NCI-H2107 (cell line): ENCODE results near the gene BRD7.

ENCODE experiments used
- DNase-seq: peaks from one replicate; lab custom pipeline; 2025; lab: John Stamatoyannopoulos, UW

The BRD7 gene

DNA sequence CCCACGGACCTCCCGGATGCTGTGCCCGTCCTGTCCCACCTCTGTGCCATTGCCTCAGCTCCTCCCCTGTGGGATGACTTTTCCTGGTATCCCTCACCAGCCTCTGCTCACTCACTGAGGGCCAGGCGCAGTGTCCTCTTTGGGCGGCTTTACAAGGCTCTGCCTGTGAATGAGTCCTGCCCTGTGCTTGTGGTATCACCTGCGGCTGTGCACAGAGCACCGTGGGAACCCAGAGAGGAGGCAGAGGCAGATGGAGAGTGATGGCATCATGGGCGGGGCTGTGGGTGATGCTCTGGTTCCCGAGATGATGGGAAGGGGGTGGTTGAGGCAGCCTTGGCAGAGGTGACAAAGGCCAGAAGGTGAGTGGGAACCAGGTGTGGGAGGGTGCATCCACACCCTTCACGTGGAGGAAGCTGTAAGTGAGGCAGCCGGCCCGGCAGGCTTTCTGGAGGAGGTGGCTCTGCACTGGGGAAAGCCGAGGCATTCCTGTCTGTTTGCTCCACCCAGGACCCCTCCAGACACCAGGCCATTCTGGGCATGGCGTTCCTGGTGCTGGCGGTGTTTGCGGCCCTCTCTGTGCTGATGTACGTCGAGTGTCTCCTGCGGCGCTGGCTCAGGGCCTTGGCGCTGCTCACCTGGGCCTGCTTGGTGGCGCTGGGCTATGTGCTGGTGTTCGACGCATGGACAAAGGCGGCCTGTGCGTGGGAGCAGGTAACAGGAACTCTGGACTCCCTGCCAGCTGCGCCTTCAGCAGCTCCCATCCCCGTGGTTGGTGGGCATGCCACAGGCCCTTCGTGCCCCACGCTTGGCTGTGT is 78.6 kb downstream of the BRD7 start:
- no peak for DNase-seq

DNA sequence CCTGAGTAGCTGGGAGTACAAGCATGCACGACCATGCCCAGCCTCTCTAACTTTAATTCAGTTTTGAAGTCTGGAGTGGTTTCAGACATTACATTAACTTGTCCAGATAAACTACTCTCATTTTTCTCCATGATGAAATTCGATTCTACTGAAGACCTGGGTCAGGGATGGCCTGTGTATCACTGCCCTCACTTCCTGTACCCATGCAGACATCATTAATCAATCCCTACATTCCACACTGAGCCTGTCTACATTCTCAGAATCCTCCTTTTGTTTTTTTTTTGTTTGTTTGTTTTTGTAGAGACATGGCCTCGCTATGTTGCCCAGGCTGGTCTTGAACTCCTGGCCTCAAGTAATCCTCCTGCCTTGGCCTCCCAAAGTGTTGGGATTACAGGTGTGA is 79.9 kb downstream of the BRD7 start:
- no peak for DNase-seq

DNA sequence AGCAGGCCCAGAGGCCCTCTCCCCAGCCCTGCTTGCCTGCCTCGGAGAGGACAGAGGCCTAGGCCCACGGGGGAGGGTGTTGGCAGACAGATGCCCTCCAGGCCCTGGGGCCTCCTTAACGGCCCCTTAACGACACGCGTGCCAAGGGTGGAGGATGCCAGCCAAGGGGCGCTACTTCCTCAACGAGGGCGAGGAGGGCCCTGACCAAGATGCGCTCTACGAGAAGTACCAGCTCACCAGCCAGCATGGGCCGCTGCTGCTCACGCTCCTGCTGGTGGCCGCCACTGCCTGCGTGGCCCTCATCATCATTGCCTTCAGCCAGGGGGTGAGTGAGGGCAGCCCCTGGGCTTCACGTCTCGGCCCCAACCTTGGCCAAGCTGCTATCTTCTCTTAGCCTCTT is 80.8 kb downstream of the BRD7 start:
- DNase-seq, result no peak

DNA sequence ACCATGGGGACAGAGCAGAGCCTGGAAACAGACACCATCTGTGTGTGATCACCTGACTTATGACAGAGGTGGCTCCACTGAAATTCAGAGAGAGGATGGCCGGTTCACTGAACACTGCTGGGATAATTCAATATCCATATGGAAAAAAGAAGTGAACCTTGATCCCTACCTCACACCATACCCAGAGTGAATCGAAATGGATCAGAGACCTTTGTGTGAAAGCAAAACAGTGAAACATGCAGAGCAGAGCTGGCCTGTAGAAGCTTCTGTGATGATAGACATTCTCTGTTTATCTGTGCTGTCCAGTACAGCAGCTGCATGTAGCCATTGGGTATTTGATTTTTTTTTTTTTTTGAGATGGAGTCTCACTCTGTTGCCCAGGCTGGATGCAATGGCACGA is 82.1 kb downstream of the BRD7 start:
- DNase-seq, result no peak

DNA sequence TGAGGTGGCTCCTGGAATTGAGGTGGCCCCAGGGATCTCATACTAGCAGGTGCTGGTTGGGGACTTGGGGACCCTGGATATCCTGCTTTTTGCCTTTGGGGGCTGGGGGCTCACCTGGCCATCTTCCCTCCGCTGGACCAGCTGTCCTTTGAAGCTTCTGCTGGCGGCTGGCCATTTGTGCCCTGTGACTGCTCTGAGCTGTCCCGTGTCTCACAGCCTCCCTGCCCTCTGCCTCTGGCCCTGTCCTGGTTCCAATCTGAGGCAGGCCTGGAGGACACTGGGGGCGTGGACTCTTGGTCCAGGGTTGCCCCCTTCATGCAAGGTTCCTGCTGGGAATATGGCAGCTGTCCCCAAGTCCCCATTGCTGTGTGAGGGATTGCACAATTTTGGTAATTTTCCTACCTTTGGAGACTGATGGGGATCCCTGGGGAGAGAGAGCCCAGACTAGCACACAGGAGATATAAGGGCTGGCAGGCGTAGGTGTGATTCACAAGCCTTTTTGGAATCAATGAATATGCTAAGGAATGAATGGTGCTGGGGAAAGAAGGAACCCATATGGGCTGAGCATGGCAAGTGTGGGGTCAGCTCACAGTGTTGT is 83.3 kb downstream of the BRD7 start:
- no peak for DNase-seq

DNA sequence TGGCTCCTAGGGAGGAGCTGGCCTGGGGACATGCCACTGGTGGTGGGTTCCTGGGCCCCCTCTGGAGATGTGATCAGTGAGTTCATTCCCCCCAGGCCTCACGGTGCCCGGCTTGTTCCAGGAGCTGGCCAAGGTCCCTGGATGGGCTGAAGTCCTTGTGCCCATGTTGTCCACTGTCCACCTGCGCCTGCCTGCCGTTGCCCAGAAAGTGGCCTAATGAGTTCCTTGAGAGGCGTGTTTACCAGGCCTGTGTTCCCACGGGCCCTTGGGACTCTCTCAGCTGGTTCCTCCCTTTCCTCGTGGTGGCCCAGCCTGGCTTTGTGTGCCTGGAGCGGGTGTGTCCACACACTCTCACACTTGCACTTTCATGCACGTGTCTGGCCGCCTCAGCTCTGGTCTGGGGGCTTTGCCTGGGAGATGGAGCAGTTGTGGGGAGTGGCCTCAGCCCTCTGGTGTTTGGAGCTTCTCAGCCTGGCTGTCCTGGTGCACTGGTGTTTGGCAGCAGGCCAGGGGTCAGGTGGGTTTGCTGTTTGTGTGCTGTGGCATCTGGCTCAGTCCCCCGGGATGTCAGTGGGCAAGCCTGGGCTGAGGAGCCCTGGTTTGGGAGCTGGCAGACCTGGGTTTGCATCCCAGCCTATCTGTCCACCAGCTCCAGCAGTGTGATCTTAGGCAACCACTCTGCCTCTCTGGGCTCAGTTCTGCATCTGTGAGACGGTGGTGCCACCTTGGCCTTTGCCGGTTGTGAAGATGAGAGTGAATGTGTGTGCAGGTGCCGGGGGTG is 84.5 kb downstream of the BRD7 start:
- no peak for DNase-seq

DNA sequence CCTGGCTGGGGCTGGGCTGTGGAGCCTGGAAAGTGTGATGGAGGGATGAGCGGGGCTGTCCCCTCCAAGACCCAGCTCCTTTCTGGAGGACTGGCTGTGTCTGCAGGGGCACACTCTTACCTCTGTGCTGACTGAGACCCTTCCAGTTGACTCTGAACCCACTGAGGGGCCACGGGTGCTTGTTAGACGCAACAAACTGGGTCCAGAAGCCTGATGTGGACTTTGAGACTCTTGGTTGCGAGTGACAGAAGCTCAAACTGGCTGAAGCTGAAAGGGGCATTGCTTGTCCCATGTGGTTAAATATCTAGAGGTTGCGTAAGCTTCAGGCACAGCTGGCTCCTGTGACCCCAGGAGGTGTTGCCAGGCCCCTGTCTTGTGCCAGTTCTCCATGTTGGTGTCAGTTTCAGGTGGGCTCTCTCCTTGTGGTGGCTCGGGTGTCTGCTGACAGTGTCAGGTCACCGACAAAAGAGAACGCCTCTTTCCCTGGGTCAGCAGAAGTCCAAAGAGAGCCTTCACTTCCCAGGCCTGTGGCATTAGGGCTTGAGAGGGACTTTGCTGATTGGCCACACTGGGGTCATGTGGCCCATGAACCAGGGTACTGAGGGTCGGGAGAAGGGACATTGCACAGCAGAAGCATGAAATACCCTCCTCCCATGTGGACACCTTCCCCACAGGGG is 85.7 kb downstream of the BRD7 start:
- DNase-seq, result no peak

DNA sequence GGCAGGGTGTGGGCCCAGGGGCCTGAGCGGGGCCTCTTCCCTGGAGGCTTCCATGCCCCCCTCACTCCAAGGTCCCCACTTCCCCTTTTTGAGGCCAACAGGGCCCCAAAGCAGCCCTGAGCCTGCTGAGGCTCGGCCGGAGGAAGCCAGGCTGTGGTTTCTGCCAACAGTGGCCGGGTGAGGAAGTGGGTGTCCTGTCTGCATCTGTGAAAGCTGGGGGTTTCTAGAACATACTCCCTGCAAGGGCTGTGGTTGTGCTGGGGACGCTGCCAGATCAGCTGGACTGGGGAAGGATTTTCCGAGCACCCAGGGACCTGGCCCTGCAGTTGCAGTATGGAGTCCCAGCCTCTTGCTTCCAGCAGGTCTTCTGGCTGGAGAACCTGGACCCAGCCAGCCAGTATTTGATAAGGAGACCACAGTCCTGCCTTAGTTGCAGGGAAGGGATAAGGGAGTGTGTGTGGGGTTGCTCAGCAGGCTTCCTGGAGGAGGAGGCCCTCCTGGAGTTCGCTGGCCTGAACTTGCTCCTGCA is 86.7 kb downstream of the BRD7 start:
- DNase-seq, result no peak

DNA sequence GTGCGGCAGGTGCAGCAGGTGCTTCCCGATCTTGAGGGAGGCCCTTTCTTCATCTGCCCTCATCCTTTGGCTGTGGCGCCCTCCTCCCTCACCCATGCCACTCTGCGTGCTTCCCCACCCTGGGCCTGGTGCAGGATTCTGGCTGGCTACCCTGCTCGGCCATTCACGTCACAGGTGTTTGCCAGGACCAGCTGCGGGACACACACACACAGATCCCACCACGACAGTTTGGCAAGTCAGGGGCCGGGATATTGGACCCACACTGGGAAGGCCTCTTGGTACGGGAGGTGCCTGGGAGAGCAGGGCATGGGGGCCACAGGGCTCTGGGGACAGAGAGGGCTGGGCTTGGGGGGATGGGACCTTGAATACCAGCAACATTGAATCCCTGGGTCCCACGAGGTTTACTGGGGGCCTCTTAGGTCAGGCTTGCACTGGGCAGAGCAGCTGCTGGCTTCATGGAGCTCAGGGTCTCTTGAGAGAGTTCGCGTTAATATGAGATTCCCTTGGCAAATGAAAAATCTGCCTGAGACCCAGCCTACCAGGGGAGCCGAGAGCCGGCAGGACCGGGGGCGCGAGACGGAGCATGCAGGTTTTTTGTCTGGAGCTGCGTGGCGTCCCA is 87.3 kb downstream of the BRD7 start:
- DNase-seq, result no peak

DNA sequence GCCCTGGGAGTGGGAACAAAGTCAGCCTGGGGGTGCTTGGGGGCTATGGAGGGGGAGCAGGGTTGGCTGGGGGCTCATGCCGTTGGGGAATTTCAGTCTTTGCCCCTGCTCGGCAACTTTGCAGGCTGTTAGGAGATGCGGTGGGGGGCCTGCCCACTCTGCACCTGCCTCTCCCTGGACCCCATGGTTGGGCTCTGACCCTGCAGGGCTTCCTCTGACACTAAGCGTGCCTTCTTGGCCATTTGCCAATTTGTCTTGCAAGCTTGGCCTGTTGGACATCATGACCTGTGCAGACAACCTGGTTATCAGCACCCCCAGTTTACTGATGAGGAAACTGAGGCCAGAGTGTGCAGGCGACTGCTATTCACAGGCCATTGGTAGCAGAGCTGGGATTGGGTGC is 87.9 kb downstream of the BRD7 start:
- no peak for DNase-seq

DNA sequence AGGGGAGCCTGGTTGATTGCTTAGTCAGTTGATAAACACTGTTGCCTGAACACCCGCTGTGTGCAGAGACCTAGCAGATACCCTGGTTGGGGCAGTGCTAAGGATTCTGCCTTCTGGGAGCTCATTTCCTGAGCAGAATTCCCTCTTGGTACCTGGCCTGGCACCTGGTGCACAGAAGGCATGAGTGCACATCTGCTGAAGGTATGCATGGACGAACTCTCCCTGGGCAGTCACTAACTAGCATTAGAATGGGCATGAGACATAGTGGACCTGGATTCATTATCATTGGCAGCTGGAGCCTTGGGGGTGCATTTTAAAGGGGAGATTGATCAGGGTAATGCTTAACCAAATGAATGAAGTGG is 89.3 kb downstream of the BRD7 start:
- DNase-seq, result no peak

DNA sequence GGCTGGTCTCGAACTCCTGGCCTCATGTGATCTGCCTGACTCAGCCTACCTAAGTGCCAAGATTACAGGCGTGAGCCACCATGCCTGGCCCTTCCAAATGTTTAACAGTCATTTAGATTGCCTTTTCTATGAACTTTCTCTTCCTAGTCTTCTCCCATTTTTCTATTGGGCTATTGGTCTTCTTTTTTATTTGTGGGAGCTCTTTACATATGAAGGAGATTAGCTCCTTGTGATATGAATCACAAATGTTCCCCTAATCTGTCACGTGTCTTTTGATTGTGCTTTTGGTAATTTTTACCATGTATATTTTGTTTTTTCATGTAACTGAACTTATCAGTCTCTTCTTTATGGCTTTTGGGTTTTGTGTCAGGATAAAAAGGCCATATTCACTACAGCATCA is 90.5 kb downstream of the BRD7 start:
- DNase-seq, result no peak

DNA sequence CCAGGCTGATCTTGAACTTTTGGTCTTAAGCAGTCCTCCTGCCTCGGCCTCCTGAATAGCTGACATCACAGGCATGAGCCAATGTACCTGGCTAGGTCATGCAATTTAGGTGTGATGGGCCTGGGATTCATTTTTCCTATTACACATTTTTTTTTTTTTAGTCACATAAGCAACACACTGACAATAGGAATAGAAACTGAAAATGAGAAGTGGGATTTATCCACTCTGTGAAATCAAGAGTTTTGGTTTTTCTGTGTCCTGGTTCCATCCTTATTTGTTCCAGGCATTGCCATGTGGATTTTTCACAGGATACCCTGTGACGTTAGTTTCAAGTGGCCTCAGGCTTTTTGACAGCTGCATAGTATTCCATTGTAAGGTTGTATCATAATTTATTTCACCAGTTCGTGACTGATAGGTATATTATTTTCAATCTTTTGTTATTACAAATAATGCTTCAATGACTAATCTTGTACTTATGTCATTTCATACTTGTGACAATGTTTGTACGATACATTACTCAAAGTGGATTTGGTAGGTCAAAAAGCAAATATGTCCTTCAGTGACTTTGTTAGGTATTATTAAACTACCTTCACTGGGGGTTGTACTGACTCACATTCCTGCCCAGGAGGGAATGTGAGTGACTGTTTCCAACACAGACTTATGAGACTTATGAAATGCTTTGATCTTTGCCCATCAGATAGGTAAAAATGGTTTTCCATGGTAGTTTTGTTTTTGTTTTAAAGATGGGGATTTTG is 91.8 kb downstream of the BRD7 start:
- DNase-seq, result no peak

DNA sequence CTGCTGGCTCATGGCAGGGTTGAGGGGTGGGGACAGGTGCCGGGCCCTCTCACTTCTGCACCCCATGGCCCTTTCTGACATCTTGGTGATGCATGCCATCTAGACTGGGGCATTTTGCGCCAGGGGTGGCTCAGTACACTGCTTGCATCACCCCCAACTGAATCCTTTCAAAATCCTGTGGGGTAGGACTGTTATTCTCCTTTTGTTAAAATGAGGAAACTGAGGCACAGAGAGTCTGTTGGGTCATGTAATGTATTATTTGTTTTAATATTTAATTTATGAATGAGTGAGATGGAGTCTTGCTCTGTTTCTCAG is 92.5 kb downstream of the BRD7 start:
- DNase-seq, result no peak

DNA sequence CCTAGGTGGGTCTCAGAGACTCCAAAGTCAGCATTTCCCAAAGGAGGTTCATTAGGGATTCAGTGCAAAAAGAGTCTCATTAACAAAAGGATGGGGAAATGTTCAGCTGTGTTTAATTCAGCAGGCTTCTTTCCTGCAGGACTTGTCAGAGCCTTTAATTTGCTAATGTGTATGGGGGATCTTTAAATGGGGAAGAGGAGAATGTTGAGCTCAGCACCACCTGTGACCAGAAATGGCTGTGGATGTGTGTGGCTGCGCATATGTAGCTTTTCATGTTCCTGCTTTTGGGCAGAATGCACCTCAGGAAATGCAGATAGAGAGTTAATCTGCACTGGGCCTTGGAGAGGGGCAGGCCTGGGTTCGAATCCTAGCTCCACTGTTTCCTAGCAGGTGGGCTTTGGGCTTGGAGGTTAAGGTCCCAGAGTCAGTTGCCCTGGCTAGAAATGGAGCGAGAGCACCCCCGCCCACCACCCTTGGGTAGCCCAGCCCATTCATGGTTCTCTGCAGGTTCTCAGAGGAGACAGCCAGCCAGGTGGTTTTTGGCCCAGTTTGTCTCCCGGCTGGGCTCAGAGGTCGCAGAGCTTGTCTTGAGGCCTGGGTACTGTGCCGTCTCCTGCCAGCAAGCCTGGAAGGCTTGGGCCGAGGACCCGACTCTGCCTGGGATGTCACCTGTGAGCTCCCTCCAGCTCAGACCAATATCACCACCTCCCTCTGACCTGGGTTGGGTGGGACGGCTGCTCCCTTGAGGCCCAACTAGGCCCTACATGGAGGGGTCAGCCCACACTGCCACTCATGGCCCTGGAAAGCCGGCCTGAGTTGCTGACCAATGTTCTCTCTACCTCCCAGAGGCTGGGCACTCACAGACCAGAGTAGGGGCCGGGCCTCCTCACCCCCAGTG is 93.1 kb downstream of the BRD7 start:
- no peak for DNase-seq

DNA sequence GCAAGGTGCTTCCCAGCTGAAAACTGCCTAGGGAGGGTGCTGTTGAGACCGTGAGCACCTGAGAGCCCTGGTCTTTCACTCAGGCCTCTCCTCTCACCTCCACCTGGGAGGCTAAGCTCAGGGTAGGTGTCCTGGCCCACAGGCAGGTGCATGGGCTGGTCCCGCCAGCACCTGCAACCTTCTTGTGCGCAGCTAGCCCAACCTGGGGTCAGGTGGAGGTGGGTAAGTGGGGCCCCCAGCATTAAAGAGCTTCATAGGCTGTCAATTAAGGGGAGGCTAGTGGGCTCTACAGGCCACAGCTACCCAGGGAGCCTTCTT is 93.7 kb downstream of the BRD7 start:
- no peak for DNase-seq

DNA sequence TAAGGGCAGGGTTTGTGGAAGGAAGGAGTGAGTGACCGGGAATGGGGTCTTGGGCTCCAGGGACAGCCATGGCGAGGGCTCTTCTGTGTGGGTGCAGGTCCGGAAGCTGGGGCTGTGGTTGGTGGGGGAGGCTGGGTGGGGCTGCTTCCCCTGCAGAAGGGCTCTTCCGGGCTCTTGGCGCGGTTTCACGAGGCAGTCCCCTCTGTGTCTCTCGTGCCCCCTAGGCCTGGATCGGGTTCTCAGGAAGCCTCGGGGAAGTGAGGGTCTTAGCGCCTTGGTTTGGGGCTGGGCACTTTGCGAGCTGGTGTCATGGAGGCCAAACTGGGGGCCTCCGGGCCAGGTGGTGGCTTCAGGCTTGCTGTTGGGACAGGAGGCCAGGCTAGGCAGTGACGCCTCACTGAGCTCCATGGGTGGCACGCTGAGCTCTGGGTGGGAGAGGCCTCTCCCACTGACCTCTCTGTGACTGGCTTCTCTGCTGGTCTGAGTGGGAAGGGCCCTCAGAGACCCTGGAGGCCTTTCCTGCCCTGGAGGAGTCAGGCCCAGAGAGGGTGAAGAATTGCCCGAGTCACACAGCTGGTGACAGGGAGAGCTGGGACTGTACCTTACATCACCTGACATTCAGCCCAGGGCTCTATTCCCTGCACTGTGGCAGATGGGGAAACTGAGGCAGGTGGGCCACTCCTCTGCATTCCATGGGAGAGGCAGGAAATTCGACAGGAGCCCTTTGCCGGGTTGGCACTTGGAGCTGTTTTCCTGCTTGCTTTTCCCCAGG is 94.3 kb downstream of the BRD7 start:
- DNase-seq, result no peak

DNA sequence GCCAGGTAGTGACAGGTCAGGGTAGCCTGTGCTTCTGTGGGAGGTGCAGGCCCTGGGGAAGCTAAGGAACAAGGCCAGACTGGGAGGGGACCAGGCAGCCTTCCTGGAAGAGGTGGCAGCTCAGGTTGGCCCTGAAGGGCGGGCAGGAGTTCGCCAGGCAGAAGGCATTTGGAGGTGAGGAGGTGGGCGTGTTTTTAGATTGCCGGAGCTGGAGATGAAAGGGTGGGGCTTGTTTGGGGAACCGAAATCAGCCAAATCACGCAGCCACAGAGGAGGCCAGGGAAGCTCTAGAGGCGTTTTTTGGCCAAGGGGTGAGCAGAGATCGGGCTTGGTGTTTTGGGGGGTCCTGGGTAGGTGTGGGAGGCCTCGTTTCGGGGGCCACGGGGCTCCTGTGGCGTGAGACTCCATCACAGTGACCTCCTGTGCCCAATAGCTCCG is 94.9 kb downstream of the BRD7 start:
- DNase-seq, result no peak

DNA sequence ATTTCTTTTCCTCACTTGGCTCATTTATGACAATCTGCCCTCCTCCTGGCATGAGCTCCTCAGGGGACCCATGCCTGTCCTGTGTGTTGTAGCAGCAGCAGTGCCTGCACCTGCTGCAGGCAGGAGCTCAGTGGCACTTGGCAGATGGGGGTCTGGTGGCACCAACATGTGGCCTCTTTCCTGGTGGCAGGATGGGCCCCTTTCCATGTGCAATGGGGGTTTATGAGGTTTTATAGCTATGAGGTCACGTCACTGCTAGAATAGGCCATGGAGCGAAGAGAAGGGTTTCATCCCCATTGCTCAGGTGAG is 95.5 kb downstream of the BRD7 start:
- no peak for DNase-seq
